ENCODE results near the gene C14orf132. TPM values are rescaled to one million over a fixed set of nuclear protein-coding genes. Genes with fewer than 3 reads are reported as not detected.

Gene C14orf132
- total and polyA plus RNA-seq, 9 donors: 3.9 to 20.3 (median 7.7) TPM

GRCh38 chr14:96081224-96081623 lies 42.1 kb downstream of the C14orf132 start:
- Histone ChIP-seq H3K36me3 (no peaks in the 10 kb centered on the region), H3K4me1 (ENCODE audit: insufficient read depth) (no peaks in the 10 kb centered on the region), H3K27ac (no peak overlapping the region), H3K27me3 (no peaks in the 10 kb centered on the region), H3K9me3 (no peaks in the 10 kb centered on the region), H3K4me3 (no peak overlapping the region)
- no peak for DNase-seq
- TF ChIP-seq POLR2A (IDR thresholded peaks at IDR 0.05) (no peak), EP300 (IDR thresholded peaks at IDR 0.05) (no peak)
- TF ChIP-seq, protein P1, sequence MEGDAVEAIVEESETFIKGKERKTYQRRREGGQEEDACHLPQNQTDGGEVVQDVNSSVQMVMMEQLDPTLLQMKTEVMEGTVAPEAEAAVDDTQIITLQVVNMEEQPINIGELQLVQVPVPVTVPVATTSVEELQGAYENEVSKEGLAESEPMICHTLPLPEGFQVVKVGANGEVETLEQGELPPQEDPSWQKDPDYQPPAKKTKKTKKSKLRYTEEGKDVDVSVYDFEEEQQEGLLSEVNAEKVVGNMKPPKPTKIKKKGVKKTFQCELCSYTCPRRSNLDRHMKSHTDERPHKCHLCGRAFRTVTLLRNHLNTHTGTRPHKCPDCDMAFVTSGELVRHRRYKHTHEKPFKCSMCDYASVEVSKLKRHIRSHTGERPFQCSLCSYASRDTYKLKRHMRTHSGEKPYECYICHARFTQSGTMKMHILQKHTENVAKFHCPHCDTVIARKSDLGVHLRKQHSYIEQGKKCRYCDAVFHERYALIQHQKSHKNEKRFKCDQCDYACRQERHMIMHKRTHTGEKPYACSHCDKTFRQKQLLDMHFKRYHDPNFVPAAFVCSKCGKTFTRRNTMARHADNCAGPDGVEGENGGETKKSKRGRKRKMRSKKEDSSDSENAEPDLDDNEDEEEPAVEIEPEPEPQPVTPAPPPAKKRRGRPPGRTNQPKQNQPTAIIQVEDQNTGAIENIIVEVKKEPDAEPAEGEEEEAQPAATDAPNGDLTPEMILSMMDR (IDR thresholded peaks at IDR 0.05): no peak
- intact Hi-C loops (cut with DNase I): no loop called here
- WGBS, 3 donors: 90 to 92% (median 92%) methylated on average over 6 of the region's 6 CpGs

DNA sequence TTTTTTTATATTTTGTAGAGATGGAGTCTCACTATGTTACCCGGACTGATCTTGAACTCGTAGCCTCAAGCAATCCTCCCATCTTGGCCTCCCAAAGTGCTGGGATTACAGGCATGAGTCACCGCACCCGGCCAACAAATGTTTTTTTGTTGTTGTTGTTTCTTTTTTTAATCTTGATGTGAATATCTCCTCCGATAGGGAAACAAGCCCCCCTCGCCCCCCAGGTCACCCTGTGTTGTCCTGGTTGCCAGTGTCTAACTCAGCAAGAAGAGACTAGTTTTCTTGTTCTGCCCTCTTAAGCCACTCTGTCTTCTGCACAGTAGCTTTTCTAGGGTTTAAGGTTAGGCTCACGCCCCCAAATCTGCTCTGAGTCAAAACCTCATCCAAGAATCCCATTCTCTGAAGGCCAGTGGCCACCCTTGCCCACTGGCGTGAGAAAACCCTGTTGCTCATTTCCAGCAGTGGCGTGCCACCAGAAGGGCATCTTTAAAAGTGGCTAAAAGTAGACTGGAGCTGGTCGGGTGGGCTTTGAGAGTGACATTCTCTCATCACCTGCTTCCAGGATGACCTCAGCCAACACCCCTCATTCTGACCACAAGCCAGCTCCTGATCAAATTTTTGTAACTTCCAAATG lies 42.7 kb downstream of the C14orf132 start:
- no peaks in the 10 kb centered on the region for H3K27me3 ChIP-seq
- H3K4me3 ChIP-seq: no peak overlapping the region
- DNase-seq: no peak
- no peaks in the 10 kb centered on the region for H3K9me3 ChIP-seq
- no peaks in the 10 kb centered on the region for H3K4me1 ChIP-seq (ENCODE audit: insufficient read depth)
- H3K27ac ChIP-seq: no peak overlapping the region
- WGBS, 3 donors: 91 to 94% (median 92%) methylated on average over 10 of the region's 10 CpGs
- intact Hi-C loops (cut with DNase I): no loop called here
- TF ChIP-seq EP300 (IDR thresholded peaks at IDR 0.05) (no peak), POLR2A (IDR thresholded peaks at IDR 0.05) (no peak)
- TF ChIP-seq, protein P1 (IDR thresholded peaks at IDR 0.05): no peak
- no peaks in the 10 kb centered on the region for H3K36me3 ChIP-seq

DNA sequence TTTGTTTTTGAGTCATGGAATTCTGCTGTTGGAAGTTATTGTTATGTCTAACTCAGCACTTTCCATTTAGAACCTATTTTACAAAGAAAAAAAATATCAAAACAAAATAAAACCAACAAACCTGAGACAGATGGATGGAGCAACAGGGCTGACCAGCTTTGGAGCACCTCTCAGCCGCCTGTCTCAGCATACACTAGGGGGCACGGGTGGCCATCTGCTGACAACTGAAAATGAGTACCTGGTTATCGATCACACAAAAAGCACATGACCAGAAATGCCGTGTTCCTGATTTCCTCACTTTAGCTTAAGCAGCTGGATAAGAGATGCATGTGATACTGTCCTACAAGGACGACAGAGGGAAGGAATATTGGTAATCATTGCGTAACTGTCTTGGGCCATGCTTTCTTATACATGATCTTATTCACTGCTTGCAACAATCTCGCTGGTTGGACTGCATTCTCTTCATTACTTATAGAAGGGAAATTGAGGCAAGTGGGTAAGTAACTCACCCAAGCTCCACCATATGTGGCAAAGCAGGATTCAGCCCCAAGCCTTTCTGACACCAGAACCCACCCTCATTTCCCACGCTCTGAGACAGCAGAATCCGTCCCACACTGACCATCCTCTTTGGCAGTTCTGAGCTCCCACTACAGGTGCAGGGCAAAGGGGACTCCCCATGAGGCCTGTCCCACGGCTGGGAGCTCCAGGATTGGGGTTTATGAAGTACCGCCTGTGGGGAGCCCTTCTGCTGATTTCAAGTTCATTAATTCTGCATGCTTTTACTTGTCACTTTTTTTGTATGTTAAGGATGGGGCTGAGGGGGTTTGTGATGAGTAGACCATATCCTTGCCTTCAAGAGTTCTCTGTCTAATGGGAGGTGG lies 43.5 kb downstream of the C14orf132 start:
- Histone ChIP-seq H3K9me3 (no peaks in the 10 kb centered on the region), H3K27ac (no peak overlapping the region), H3K4me1 (ENCODE audit: insufficient read depth) (no peaks in the 10 kb centered on the region), H3K36me3 (no peaks in the 10 kb centered on the region), H3K4me3 (no peak overlapping the region), H3K27me3 (no peaks in the 10 kb centered on the region)
- TF ChIP-seq, protein P1 (IDR thresholded peaks at IDR 0.05): no peak
- TF ChIP-seq EP300 (IDR thresholded peaks at IDR 0.05) (no peak), POLR2A (IDR thresholded peaks at IDR 0.05) (no peak)
- whole genome bisulfite sequencing, 3 donors: 88 to 93% (median 90%) methylated on average over 11 of the region's 11 CpGs
- intact Hi-C loops (cut with DNase I): no loop called here
- DNase-seq: no peak

DNA sequence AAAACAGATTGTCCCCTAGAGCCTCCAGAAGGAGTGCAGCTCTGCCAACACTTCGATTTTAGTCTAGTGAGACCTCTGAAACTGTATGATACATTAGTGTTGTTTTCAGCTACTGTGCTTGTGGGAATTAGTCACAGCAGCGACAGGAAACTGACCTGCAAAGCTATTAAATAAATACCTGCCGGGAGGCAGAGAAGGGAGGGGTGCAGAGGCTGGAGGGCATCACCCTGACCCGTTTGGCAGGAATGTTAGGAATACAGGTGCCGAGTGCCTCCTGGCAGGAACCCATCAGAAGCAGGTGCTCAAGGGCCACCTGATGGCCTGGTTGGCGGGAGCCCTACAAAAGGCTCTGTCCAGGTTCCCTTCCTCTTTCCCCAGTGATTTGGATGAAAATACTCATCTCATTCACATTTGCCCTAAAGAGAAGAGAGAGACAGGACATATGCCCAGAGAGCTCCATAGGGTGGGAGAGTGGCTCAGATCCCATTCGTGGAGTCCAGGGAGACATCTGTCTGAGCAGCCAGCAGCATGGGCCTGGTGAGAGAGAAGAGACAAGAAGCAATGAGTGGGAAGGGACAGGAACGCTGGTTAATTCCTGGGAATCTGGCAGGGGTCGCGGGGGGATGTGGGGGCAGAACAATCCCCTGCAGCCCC lies 44.6 kb downstream of the C14orf132 start:
- intact Hi-C loops (cut with DNase I): no loop called here
- no peaks in the 10 kb centered on the region for H3K36me3 ChIP-seq
- no peak overlapping the region for H3K27ac ChIP-seq
- no peaks in the 10 kb centered on the region for H3K4me1 ChIP-seq (ENCODE audit: insufficient read depth)
- TF ChIP-seq EP300 (IDR thresholded peaks at IDR 0.05) (no peak), POLR2A (IDR thresholded peaks at IDR 0.05) (no peak)
- TF ChIP-seq, protein P1 (IDR thresholded peaks at IDR 0.05): no peak
- WGBS, 3 donors: 83 to 85% (median 84%) methylated on average over 10 of the region's 10 CpGs
- no peaks in the 10 kb centered on the region for H3K9me3 ChIP-seq
- H3K27me3 ChIP-seq: no peaks in the 10 kb centered on the region
- DNase-seq: no peak
- no peak overlapping the region for H3K4me3 ChIP-seq
